Activated naive CD4-positive, alpha-beta T cell (primary cell): Measurements from ENCODE around the gene FIGNL1.

Experiments
- DNase-seq, 4 experiments: peaks; one replicate each; lab custom pipeline; 2025; lab: John Stamatoyannopoulos, UW

FIGNL1 gene

GRCh38 chr7:50428911-50429310 is 21.2 kb downstream of the FIGNL1 start:
- DNase-seq, result no peak

- no peak for DNase-seq
Measured at GRCh38 chr7:50427518-50427917, 22.6 kb downstream of the FIGNL1 start.

- no peak for DNase-seq
Measured at GRCh38 chr7:50426280-50427045, 23.7 kb downstream of the FIGNL1 start.

- no peak for DNase-seq
Measured at GRCh38 chr7:50425318-50425717, 24.8 kb downstream of the FIGNL1 start.

- DNase-seq, result no peak
Measured at GRCh38 chr7:50423860-50424259, 26.3 kb downstream of the FIGNL1 start.

GRCh38 chr7:50422858-50423257 is 27.3 kb downstream of the FIGNL1 start:
- DNase-seq, result no peak

- no peak for DNase-seq
Measured at GRCh38 chr7:50421043-50421442, 29.1 kb downstream of the FIGNL1 start.

- DNase-seq, result no peak
Measured at GRCh38 chr7:50418526-50419290, 31.4 kb downstream of the FIGNL1 start.

GRCh38 chr7:50418086-50418515 is 32.0 kb downstream of the FIGNL1 start:
- DNase-seq, result peak in 2 of 4 experiments; percentile 44 to 54

GRCh38 chr7:50416527-50417182 is 33.5 kb downstream of the FIGNL1 start:
- DNase-seq, result no peak

GRCh38 chr7:50415844-50416364 is 34.2 kb downstream of the FIGNL1 start:
- no peak for DNase-seq

GRCh38 chr7:50413561-50413960 is 36.6 kb downstream of the FIGNL1 start:
- DNase-seq, result no peak

GRCh38 chr7:50412973-50413372 is 37.2 kb downstream of the FIGNL1 start:
- no peak for DNase-seq

GRCh38 chr7:50411332-50411731 is 38.8 kb downstream of the FIGNL1 start:
- DNase-seq, result no peak

- no peak for DNase-seq
Measured at GRCh38 chr7:50409856-50410745, 40.0 kb downstream of the FIGNL1 start.

- no peak for DNase-seq
Measured at GRCh38 chr7:50406935-50407334, 43.2 kb downstream of the FIGNL1 start.

- no peak for DNase-seq
Measured at GRCh38 chr7:50405221-50405620, 44.9 kb downstream of the FIGNL1 start.

GRCh38 chr7:50404392-50404791 is 45.8 kb downstream of the FIGNL1 start:
- no peak for DNase-seq

GRCh38 chr7:50400114-50400513 is 50.0 kb downstream of the FIGNL1 start:
- DNase-seq, result no peak

GRCh38 chr7:50399635-50400034 is 50.5 kb downstream of the FIGNL1 start:
- no peak for DNase-seq

- no peak for DNase-seq
Measured at GRCh38 chr7:50399206-50399605, 50.9 kb downstream of the FIGNL1 start.

- no peak for DNase-seq
Measured at GRCh38 chr7:50397971-50398324, 52.2 kb downstream of the FIGNL1 start.
